ENCODE measurements around the gene C2orf72.

- TF ChIP-seq CTCF (IDR thresholded peaks at IDR 0.05) = no peak
- TF ChIP-seq POLR2A (IDR thresholded peaks at IDR 0.05) = no peak
These were observed 22.4 kb downstream of the C2orf72 start for GRCh38 chr2:231059756-231060155.
